SK-N-SH (cell line): Measurements from ENCODE around the gene FIGN. TPM values are rescaled to one million over a fixed set of nuclear protein-coding genes. Genes with fewer than 3 reads are reported as not detected.

ENCODE experiments used
- CTCF ChIA-PET: fragments of 300-600, 350-600 bp; formaldehyde crosslinking; extraction: SDS; loops from one replicate; lab custom pipeline; 2021; lab: Yijun Ruan, JAX
- POLR2A ChIA-PET: fragments of 350-600 bp; sonication (Branson Sonifier 250); formaldehyde crosslinking; extraction: SDS; loops from one replicate; lab custom pipeline; 2020; ENCODE audit warnings: antibody characterized with exemption, inconsistent platforms; lab: Yijun Ruan, JAX
- DNase-seq: peaks from one replicate; pipeline ENCODE4 v3.0.0; 2012
- H2AFZ ChIP-seq: fragments of 200-600 bp; sonication (generic); 2 replicates; pipeline ENCODE4 v1.8.1; 2016; ENCODE audit warnings: antibody characterized with exemption, mild to moderate bottlenecking, low read depth
- H3F3A ChIP-seq: fragments of 200-600 bp; sonication (generic); replicated peaks from 2 replicates; pipeline ENCODE3; 2016; ENCODE audit warnings: antibody characterized with exemption, mild to moderate bottlenecking; ENCODE audit not compliant: insufficient read depth
- H3K27ac ChIP-seq, 2 experiments: fragments of 200-500 bp in 1 of 2; fragments of 200-600 bp in 1 of 2; sonication (Bioruptor generic) in 1 of 2; sonication (generic), shearing (Covaris generic) in 1 of 2; 2 replicates each; pipeline versions ENCODE4 v1.5.1 to v1.6.1; 2014 to 2016; ENCODE audit warnings: low read depth in 2 of 2, inconsistent platforms in 1 of 2, low read length in 1 of 2, mild to moderate bottlenecking in 1 of 2, mixed read lengths in 1 of 2
- H3K27me3 ChIP-seq: fragments of 200-600 bp; sonication (generic), shearing (Covaris generic); 2 replicates; pipeline ENCODE4 v1.6.1; 2016; ENCODE audit warnings: mixed run types; ENCODE audit not compliant: insufficient read depth
- H3K36me3 ChIP-seq, 2 experiments: fragments of 200-500 bp in 1 of 2; fragments of 200-600 bp in 1 of 2; sonication (Bioruptor generic) in 1 of 2; sonication (generic) in 1 of 2; replicated peaks in 1 of 2; 2 replicates each; pipeline versions ENCODE3 to v1.5.1; 2014 to 2016; ENCODE audit warnings: low read length in 1 of 2, mild to moderate bottlenecking in 1 of 2; ENCODE audit not compliant: insufficient read depth in 2 of 2, control insufficient read depth in 1 of 2
- H3K4me1 ChIP-seq, 2 experiments: fragments of 200-500 bp in 1 of 2; fragments of 200-600 bp in 1 of 2; sonication (Bioruptor generic) in 1 of 2; sonication (generic), shearing (Covaris generic) in 1 of 2; 2 replicates each; pipeline versions ENCODE4 v1.5.1 to v1.6.1; 2014 to 2016; ENCODE audit warnings: low read depth in 1 of 2, low read length in 1 of 2, mixed run types in 1 of 2; ENCODE audit not compliant: insufficient read depth in 2 of 2, control insufficient read depth in 1 of 2
- H3K4me2 ChIP-seq: fragments of 200-600 bp; sonication (generic), shearing (Covaris generic); 2 replicates; pipeline ENCODE4 v1.6.1; 2017; ENCODE audit warnings: mixed run types
- H3K4me3 ChIP-seq, 2 experiments: fragments of 200-500 bp in 1 of 2; fragments of 200-600 bp in 1 of 2; sonication (Bioruptor generic) in 1 of 2; sonication (generic), shearing (Covaris generic) in 1 of 2; 2 replicates each; pipeline versions ENCODE4 v1.5.1 to v1.8.1; 2014 to 2016; ENCODE audit warnings: low read depth in 2 of 2, inconsistent platforms in 1 of 2, low read length in 1 of 2, mild to moderate bottlenecking in 1 of 2, mixed read lengths in 1 of 2, moderate library complexity in 1 of 2
- H3K79me2 ChIP-seq: fragments of 200-600 bp; sonication (generic); 2 replicates; pipeline ENCODE4 v1.8.1; 2017; ENCODE audit warnings: mild to moderate bottlenecking; ENCODE audit not compliant: insufficient read depth
- H3K9ac ChIP-seq: fragments of 200-600 bp; sonication (generic); 2 replicates; pipeline ENCODE4 v1.6.1; 2017; ENCODE audit warnings: mixed run types
- H3K9me2 ChIP-seq: fragments of 200-600 bp; sonication (generic); 2 replicates; pipeline ENCODE4 v1.6.1; 2017; ENCODE audit warnings: mixed run types
- H3K9me3 ChIP-seq: fragments of 200-600 bp; sonication (generic); 2 replicates; pipeline ENCODE4 v1.6.1; 2017; ENCODE audit warnings: mixed run types, mild to moderate bottlenecking, moderate library complexity
- H4K20me1 ChIP-seq: fragments of 200-600 bp; sonication (generic); 2 replicates; pipeline ENCODE4 v1.6.1; 2017; ENCODE audit warnings: mild to moderate bottlenecking, mixed run types; ENCODE audit not compliant: insufficient read depth
- CHD2 ChIP-seq: fragments of 150-350 bp; IDR thresholded peaks from 2 replicates; pipeline ENCODE4 v1.6.1; 2018; ENCODE audit warnings: low read length; ENCODE audit not compliant: partially characterized antibody
- EP300 ChIP-seq, 2 experiments: IDR thresholded peaks; 2 replicates each; pipeline versions ENCODE4 v1.4.0 to v1.6.1; 2012; ENCODE audit warnings: borderline replicate concordance in 1 of 2, low read depth in 1 of 2, low read length in 1 of 2
- GABPA ChIP-seq: IDR thresholded peaks from 2 replicates; pipeline ENCODE4 v1.4.0; 2012; ENCODE audit warnings: low read depth, mild to moderate bottlenecking
- POLR2AphosphoS5 ChIP-seq: IDR thresholded peaks from 2 replicates; pipeline ENCODE4 v1.6.1; 2012; ENCODE audit warnings: low read depth, low read length
- RAD21 ChIP-seq: IDR thresholded peaks from 2 replicates; pipeline ENCODE4 v1.6.1; 2012; ENCODE audit warnings: mild to moderate bottlenecking, low read length
- RCOR1 ChIP-seq: fragments of 150-350 bp; IDR thresholded peaks from 2 replicates; pipeline ENCODE4 v1.6.1; 2017; ENCODE audit warnings: antibody characterized with exemption, low read length
- SIN3A ChIP-seq: IDR thresholded peaks from 2 replicates; pipeline ENCODE4 v1.6.1; 2012; ENCODE audit warnings: low read depth, mild to moderate bottlenecking, low read length, moderate library complexity, borderline replicate concordance
- TAF1 ChIP-seq: IDR thresholded peaks from 2 replicates; pipeline ENCODE4 v1.6.1; 2012; ENCODE audit warnings: low read depth, mild to moderate bottlenecking, low read length, moderate library complexity, borderline replicate concordance
- TCF12 ChIP-seq: IDR thresholded peaks from 2 replicates; pipeline ENCODE4 v1.4.0; 2012
- WGBS: methylation state at CpG from one replicate; pipeline ENCODE4 v1.1.6; 2017; ENCODE audit warnings: low lambda C conversion rate; 5-methylcytosine and 5-hydroxymethylcytosine counted together
- polyA plus RNA-seq, 3 experiments: library from polyadenylated mRNA; depleted of rRNA; stranded (reverse); fragments of >200 nt; gene quantifications; 2 replicates each; pipeline ENCODE4 v1.2.3, GENCODE V29; 2012
- TF ChIP-seq, protein P1 (sequence below): fragments of 200-600 bp; sonication (generic); IDR thresholded peaks from 2 replicates; pipeline ENCODE4 v1.6.1; 2017; ENCODE audit warnings: antibody characterized with exemption, mild to moderate bottlenecking, moderate library complexity
- TF ChIP-seq, protein P2 (sequence below): IDR thresholded peaks from 2 replicates; pipeline ENCODE4 v1.4.0; 2012; ENCODE audit warnings: low read depth, borderline replicate concordance

The FIGN gene
- polyA plus RNA-seq, 1 of the 3 experiments (the other 2 are of a cell fraction): 0.74 TPM

DNA sequence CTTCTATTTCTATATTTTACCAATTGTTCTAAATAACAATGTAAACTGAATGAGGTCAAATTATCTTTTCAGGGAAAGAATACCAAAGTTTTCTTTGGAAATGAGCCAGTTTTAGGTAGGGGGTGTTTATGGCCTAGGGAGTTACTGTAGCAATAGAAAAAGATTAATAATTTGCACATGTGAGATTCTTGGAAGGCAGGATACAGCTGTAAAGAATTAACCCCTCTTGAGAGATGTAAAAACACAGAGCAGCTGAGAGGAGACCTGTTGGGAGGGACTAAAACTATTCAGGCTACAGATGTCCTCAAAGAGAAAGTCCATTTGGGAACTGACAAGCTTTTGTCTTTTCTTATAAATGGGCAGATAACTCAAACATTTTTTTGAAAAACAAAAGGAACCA, 182.2 kb downstream of the FIGN start:
- ChIA-PET POLR2A (no interaction called here), CTCF (interaction anchor here (0.6 to 0.8 kb wide), 3 partner anchors 11 to 207 kb away, joined by 3 to 4 read pairs (median 3); no protein-coding TSS in a partner anchor)
- H3K9me2 ChIP-seq: no peaks in the 10 kb centered on the region
- no peaks in the 10 kb centered on the region for H3K9me3 ChIP-seq
- no peaks in the 10 kb centered on the region for H3K27me3 ChIP-seq
- H3F3A ChIP-seq: peaks cover 4% of the 10 kb centered on the region
- no peak overlapping the region for H3K4me2 ChIP-seq
- DNase-seq: peak; percentile 51
- no peaks in the 10 kb centered on the region for H3K79me2 ChIP-seq
- H3K36me3 ChIP-seq: no peaks in the 10 kb centered on the region
- TF ChIP-seq EP300 (IDR thresholded peaks at IDR 0.05; ENCODE audit: borderline replicate concordance in 1 of 2, low read depth in 1 of 2, low read length in 1 of 2) (peak in 1 of 2 experiments; percentile 32; a peak in 1 of 4 replicates), TCF12 (peak; percentile 55; the same call in 1 of the 2 replicates), RCOR1 (peak; percentile 57; the same call in 1 of the 2 replicates), CHD2 (peak; percentile 27), POLR2AphosphoS5 (no peak), GABPA (no peak), TAF1 (no peak)
- TF ChIP-seq, protein P1, sequence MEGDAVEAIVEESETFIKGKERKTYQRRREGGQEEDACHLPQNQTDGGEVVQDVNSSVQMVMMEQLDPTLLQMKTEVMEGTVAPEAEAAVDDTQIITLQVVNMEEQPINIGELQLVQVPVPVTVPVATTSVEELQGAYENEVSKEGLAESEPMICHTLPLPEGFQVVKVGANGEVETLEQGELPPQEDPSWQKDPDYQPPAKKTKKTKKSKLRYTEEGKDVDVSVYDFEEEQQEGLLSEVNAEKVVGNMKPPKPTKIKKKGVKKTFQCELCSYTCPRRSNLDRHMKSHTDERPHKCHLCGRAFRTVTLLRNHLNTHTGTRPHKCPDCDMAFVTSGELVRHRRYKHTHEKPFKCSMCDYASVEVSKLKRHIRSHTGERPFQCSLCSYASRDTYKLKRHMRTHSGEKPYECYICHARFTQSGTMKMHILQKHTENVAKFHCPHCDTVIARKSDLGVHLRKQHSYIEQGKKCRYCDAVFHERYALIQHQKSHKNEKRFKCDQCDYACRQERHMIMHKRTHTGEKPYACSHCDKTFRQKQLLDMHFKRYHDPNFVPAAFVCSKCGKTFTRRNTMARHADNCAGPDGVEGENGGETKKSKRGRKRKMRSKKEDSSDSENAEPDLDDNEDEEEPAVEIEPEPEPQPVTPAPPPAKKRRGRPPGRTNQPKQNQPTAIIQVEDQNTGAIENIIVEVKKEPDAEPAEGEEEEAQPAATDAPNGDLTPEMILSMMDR: no peak
- H3K27ac ChIP-seq: peak overlapping the region in 1 of 2 experiments; percentile 43; a peak in 1 of 4 replicates
- no peaks in the 10 kb centered on the region; a peak in 1 of 4 replicates for H3K4me1 ChIP-seq
- no peaks in the 10 kb centered on the region for H4K20me1 ChIP-seq
- H2AFZ ChIP-seq: no peak overlapping the region
- no peak overlapping the region for H3K9ac ChIP-seq
- no peak overlapping the region for H3K4me3 ChIP-seq

DNA sequence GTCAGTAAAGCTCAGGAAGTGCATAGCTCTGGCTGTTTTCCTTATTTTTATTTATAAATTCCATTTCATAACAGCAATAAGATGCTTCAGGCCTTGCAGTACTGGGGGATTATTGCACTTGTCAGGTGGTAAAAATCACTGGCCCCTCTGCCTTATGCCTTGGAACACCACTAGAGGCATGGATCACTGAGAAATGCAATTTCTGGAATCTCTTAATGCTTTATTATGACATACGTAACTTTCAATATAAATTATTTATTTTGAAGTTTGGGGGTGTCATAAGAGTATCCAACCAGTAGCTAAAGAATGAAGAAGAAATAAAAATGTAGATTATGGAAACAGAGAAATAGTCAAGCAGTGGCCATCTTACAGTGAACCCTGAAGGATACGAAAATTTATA, 183.1 kb downstream of the FIGN start:
- H3K4me1 ChIP-seq: no peaks in the 10 kb centered on the region; a peak in 1 of 4 replicates
- no peak for DNase-seq
- H3K9me2 ChIP-seq: no peaks in the 10 kb centered on the region
- H4K20me1 ChIP-seq: no peaks in the 10 kb centered on the region
- no peaks in the 10 kb centered on the region for H3K36me3 ChIP-seq
- ChIA-PET CTCF (interaction anchor here (0.6 kb wide), 1 partner anchor 38 kb away, joined by 3 read pairs; no protein-coding TSS in a partner anchor), POLR2A (no interaction called here)
- H3K79me2 ChIP-seq: no peaks in the 10 kb centered on the region
- no peak overlapping the region for H3K4me2 ChIP-seq
- no peaks in the 10 kb centered on the region for H3K9me3 ChIP-seq
- no peak overlapping the region for H2AFZ ChIP-seq
- WGBS: 90% methylated on average over 2 of the region's 2 CpGs
- H3K9ac ChIP-seq: no peak overlapping the region
- TF ChIP-seq TCF12: no peak
- no peak for TF ChIP-seq CHD2
- no peak for TF ChIP-seq RAD21
- TF ChIP-seq, protein P2, sequence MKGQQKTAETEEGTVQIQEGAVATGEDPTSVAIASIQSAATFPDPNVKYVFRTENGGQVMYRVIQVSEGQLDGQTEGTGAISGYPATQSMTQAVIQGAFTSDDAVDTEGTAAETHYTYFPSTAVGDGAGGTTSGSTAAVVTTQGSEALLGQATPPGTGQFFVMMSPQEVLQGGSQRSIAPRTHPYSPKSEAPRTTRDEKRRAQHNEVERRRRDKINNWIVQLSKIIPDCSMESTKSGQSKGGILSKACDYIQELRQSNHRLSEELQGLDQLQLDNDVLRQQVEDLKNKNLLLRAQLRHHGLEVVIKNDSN: no peak
- no peak for TF ChIP-seq SIN3A
- TF ChIP-seq TAF1: no peak
- H3K4me3 ChIP-seq: no peak overlapping the region
- no peak overlapping the region for H3K27ac ChIP-seq
- no peaks in the 10 kb centered on the region for H3K27me3 ChIP-seq
- H3F3A ChIP-seq: peaks cover 4% of the 10 kb centered on the region
